ENCODE data around the gene SPTBN2.
"Not testable (repeated sequence)": the region's sequence is repeated elsewhere in the genome, so short reads cannot be mapped to it uniquely, and the experiment has no call there.

SPTBN2 gene

DNA sequence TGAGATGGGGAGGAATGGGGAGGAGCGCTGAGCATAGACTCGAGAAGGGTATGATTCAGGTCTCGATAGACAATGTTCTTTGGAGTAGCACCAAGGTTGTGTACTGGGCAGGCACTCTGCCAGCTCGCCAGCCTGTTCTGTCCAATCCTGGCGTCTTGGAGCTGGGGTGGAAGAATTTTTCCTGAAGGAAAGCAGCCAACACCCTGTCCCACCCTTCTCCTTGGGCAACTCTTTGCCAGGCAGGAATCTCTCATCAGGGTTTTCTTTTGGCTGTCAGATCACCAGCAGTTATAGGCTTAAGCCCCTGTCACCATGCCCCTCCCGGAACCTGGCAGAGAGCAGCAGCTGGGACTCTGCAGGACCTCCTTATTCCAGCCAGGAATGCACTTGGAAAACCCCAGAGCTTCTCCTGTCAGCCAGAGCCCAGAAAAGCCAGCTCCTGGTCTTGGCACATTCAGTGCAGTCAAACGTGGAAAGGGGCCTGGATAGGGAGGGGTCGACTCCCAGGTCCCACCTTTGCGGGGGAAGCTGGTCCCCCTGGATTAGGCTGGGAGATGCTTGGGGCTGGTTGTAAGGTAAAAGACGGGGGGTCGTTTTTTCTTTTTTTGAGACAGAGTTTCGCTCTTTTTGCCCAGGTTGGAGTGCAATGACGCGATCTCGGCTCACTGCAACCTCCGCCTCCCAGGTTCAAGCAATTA lies 14.4 kb upstream of the SPTBN2 start:
- in situ Hi-C loops (cut with HindIII; ENCODE audit: low pct_unique_long_range_greater_than_20kb, low sequenced_read_pairs), result no loop called here
- DNase-seq (ENCODE audit: low read depth in 1 of 2, low spot score in 1 of 2), result no peak
- TF ChIP-seq JUND (IDR thresholded peaks at IDR 0.05; ENCODE audit: low read depth), result no peak

DNA sequence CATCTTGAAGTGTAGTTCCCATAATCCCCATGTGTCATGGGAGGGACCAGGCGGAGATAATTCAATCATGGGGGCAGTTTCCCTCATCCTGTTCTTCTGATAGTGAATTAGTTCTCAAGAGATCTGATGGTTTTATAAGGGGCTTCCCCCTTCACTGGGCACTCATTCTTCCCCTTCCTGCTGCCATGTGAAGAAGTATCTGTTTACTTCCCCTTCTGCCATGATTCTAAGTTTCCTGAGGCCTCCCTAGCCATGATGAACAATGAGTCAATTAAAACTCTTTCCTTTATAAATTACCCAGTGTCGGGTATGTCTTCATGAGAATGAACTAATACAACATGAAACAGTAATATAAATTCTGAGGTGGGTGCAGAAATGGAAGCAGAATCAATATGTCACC lies 12.1 kb upstream of the SPTBN2 start:
- in situ Hi-C loops (cut with HindIII; ENCODE audit: low pct_unique_long_range_greater_than_20kb, low sequenced_read_pairs), result no loop called here
- TF ChIP-seq JUND (IDR thresholded peaks at IDR 0.05; ENCODE audit: low read depth), result no peak
- no peak for DNase-seq (ENCODE audit: low read depth in 1 of 2, low spot score in 1 of 2)

- no peak for DNase-seq (ENCODE audit: low read depth in 1 of 2, low spot score in 1 of 2)
- in situ Hi-C loops (cut with HindIII; ENCODE audit: low pct_unique_long_range_greater_than_20kb, low sequenced_read_pairs), result no loop called here
- TF ChIP-seq JUND (IDR thresholded peaks at IDR 0.05; ENCODE audit: low read depth), result no peak
Measured at GRCh38 chr11:66739983-66740382, 11.0 kb upstream of the SPTBN2 start.

DNA sequence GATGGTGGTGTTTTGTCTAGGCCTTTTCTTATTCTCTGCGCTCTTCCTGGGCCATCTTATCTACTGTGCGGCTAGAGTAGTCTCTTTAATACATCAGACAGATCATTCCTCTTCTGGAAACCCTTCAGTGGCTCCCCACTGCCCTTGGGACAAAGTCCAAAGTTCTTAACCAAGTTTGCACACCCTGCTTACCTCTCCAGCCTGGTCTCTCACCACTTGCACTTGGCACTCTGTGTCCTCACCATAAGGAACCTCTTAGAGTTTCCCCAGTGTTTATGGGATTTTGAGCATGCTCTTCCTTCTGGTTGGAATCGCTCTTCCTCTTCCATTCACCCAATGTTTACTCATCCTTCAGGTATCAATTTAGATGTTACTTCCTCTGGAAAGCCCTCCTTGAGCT lies 5.2 kb upstream of the SPTBN2 start:
- in situ Hi-C loops (cut with HindIII; ENCODE audit: low pct_unique_long_range_greater_than_20kb, low sequenced_read_pairs), result no loop called here
- no peak for TF ChIP-seq JUND (IDR thresholded peaks at IDR 0.05; ENCODE audit: low read depth)

DNA sequence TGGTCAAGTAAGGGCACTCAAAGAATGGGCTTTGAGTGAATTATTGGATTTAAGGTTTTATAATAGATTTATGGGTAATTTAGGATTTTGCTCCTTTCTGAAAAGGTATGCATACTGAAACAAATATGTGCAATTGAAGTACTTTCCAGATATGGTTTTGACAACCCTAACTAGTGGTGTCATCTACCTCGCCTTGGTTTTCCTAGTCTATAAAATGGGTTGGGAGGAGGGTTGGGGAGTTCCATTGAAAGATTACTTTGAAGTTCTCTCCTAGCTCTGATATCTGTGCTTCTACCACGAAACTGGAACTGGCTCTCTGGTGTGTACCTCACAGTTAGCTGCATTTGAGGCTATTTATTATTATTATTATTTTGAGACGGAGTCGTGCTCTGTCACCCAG lies 431 bp upstream of the SPTBN2 start:
- in situ Hi-C loops (cut with HindIII; ENCODE audit: low pct_unique_long_range_greater_than_20kb, low sequenced_read_pairs), result no loop called here
- DNase-seq (ENCODE audit: low read depth in 1 of 2, low spot score in 1 of 2), result no peak
- TF ChIP-seq JUND (IDR thresholded peaks at IDR 0.05; ENCODE audit: low read depth), result no peak

More for the DNA sequence above, 5.2 kb upstream of the SPTBN2 start:
- no peak for DNase-seq (ENCODE audit: low read depth in 1 of 2, low spot score in 1 of 2)

DNA sequence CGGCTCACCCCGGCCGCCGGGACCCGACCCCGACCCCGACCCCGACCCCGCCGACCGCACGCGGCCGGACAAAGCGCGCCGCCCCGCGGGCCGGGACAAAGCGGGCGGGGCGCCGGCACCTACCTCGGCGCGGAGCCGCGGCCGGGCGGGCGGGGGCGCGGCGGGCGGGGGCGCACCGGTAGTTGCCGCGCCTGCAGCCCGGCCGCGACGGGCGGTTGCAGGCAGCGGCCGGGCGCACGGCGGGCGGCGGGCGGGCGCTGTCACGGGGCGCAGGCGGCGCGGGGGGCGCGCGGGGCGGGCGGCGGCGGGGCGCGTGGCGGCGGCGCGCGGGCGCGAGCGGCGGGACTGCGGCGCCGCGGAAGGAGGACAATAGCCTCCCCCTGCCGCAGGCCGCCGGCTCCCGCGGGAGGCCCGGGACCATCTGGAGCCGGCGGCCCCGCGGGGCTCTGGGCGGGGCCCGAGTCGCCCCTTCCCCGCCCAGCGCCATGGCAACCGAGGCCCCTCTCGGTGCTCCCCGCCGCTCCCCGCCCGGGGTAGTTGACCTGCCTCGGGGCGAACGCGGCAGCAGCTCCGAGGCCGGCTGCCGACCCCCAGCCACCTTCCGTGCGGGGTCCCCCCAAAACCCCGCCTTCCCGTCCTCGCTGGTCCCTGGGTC lies 851 bp downstream of the SPTBN2 start:
- no peak for TF ChIP-seq JUND (IDR thresholded peaks at IDR 0.05; ENCODE audit: low read depth)
- no peak for DNase-seq (ENCODE audit: low read depth in 1 of 2, low spot score in 1 of 2)

GRCh38 chr11:66727282-66728037 lies 1.6 kb downstream of the SPTBN2 start:
- in situ Hi-C loops (cut with HindIII; ENCODE audit: low pct_unique_long_range_greater_than_20kb, low sequenced_read_pairs), result no loop called here

More for the DNA sequence above, 851 bp downstream of the SPTBN2 start:
- in situ Hi-C loops (cut with HindIII; ENCODE audit: low pct_unique_long_range_greater_than_20kb, low sequenced_read_pairs), result no loop called here

DNA sequence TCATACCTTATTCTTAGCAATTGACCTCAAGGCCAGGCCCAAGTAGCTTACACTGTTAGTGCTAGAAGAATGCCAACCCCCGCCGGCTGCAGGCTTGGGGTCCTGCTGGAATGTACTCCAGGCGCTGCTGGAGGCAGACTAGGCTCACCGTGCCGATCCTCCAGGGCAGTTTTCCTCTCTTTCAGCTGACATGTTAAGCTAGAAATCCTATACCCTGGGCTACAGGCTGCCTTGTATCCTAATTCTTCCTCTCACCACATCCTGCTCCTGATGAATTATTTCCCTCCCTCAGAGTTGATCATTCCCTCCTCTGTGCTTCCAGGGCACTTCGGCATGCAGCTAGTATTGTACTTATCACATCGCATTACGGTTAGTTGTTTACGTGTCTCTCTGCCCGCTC lies 3.4 kb downstream of the SPTBN2 start:
- in situ Hi-C loops (cut with HindIII; ENCODE audit: low pct_unique_long_range_greater_than_20kb, low sequenced_read_pairs), result no loop called here
- TF ChIP-seq JUND (IDR thresholded peaks at IDR 0.05; ENCODE audit: low read depth), result no peak
- DNase-seq (ENCODE audit: low read depth in 1 of 2, low spot score in 1 of 2), result no peak

More at GRCh38 chr11:66727282-66728037, 1.6 kb downstream of the SPTBN2 start:
- TF ChIP-seq JUND (IDR thresholded peaks at IDR 0.05; ENCODE audit: low read depth), result no peak
- no peak for DNase-seq (ENCODE audit: low read depth in 1 of 2, low spot score in 1 of 2)

DNA sequence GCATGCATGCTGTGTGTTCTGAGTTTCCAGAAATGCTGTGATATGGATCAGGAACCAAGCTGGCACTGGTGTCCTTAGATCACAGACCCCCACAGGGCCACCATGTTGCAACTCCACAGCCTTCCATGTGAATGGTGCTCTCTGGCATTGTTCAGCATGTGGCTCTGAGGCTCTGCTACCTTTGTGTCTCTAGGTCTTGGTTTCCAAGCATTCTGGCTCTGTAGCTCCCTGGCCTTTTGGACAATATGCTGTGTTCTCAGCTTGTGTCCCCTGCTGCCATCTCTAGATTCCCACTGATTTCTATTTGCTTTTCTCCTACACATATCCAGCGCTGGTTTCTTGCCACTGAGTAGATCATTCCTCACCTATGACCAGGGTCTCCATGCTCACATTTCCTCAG lies 3.9 kb downstream of the SPTBN2 start:
- DNase-seq (ENCODE audit: low read depth in 1 of 2, low spot score in 1 of 2), result no peak
- in situ Hi-C loops (cut with HindIII; ENCODE audit: low pct_unique_long_range_greater_than_20kb, low sequenced_read_pairs), result no loop called here
- no peak for TF ChIP-seq JUND (IDR thresholded peaks at IDR 0.05; ENCODE audit: low read depth)

DNA sequence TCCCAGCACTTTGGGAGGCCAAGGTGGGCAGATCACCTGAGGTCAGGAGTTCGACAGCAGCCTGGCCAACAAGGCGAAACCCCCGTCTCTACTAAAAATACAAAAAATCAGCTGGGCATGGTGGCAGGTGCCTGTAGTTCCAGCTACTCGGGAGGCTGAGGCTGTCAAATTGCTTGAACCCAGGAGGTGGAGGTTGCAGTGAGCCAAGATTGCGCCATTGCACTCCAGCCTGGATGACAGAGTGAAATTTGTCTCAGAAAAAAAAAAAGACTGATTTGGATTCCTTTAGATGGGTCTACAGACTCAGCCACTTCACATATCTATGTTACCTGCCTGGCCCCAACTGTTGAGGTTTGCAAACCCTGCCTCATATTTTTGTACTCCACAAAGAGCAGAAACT lies 4.8 kb downstream of the SPTBN2 start:
- not testable (repeated sequence) for DNase-seq (ENCODE audit: low read depth in 1 of 2, low spot score in 1 of 2)

GRCh38 chr11:66723693-66724092 lies 5.3 kb downstream of the SPTBN2 start:
- no peak for TF ChIP-seq JUND (IDR thresholded peaks at IDR 0.05; ENCODE audit: low read depth)
- in situ Hi-C loops (cut with HindIII; ENCODE audit: low pct_unique_long_range_greater_than_20kb, low sequenced_read_pairs), result no loop called here
- DNase-seq (ENCODE audit: low read depth in 1 of 2, low spot score in 1 of 2), result peak in 1 of 2 experiments; percentile 61

More for the DNA sequence above, 4.8 kb downstream of the SPTBN2 start:
- in situ Hi-C loops (cut with HindIII; ENCODE audit: low pct_unique_long_range_greater_than_20kb, low sequenced_read_pairs), result not testable (repeated sequence)

DNA sequence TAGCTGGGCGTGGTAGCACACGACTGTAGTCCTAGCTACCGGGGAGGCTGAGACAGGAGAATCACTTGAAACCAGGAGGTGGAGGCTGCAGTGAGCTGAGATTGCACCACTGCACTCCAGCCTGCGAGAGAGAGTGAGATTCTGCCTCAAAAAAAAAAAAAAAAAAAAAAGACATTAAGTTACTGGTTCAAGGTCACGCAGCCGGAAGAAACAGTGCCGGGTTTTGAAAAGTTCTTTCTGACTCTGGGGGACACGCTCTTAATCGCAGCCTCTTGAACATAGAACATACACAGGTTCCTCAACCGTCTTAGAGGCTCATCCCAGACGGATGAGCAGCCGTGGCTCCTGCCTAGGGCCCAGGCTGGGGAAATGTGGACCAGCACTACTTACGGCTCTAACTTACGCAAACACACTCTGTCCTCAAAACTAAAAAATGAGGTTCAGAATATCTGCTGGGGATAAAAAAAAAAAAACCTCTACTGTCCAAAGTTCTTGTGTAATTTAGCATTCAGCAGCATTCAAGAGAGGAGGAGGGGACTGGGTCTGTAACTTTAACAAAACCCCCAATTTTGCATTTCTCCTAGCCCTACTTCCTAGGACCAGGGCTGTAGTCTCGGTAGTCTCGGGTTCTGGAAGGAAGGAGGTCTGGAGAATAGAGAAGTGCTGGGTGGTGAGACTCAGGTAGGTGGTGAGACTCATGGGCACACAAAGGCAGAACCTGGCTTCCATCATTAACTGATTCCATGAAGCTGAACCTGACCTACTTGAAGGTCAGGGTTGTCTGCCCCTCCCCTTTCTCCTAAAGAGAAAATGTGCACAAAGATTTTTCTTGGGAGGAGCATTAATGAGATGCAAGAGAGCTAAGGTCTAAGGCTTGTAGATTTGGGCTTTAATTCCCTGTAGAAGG lies 6.0 kb downstream of the SPTBN2 start:
- in situ Hi-C loops (cut with HindIII; ENCODE audit: low pct_unique_long_range_greater_than_20kb, low sequenced_read_pairs), result no loop called here
- no peak for TF ChIP-seq JUND (IDR thresholded peaks at IDR 0.05; ENCODE audit: low read depth)
- no peak for DNase-seq (ENCODE audit: low read depth in 1 of 2, low spot score in 1 of 2)
